Vagina (tissue), 2 donors: ENCODE data around the gene HDX. TPM values are rescaled to one million over a fixed set of nuclear protein-coding genes. Genes with fewer than 3 reads are reported as not detected.

Experiments used
- DNase-seq, 2 donors: peaks; one replicate each; pipeline ENCODE4 v3.0.0-alpha.2; 2017; ENCODE audit errors: extremely low spot score in 2 of 2
- H3K27ac ChIP-seq: fragments of 200-600 bp; sonication (generic); one replicate; pipeline ENCODE4 v1.5.1; 2019
- H3K27me3 ChIP-seq: fragments of 200-600 bp; sonication (generic); one replicate; pipeline ENCODE4 v1.5.1; 2019
- H3K36me3 ChIP-seq, 2 donors: fragments of 200-600 bp; sonication (generic); one replicate each; pipeline ENCODE4 v1.5.1; 2017 to 2019
- H3K4me1 ChIP-seq: fragments of 200-600 bp; sonication (generic); one replicate; pipeline ENCODE4 v1.5.1; 2019
- H3K4me3 ChIP-seq, 2 donors: fragments of 200-600 bp; sonication (generic); 1 replicate in 1 of 2; 2 replicates in 1 of 2; pipeline ENCODE4 v1.5.1; 2016 to 2019
- H3K9me3 ChIP-seq: fragments of 200-600 bp; sonication (generic); one replicate; pipeline ENCODE4 v1.5.1; 2019
- CTCF ChIP-seq, 3 experiments: fragments of 450-650 bp in 2 of 3; fragments of 200-600 bp in 1 of 3; sonication (generic) in 1 of 3; IDR thresholded peaks; one replicate each; pipeline ENCODE4 v1.5.1; 2017 to 2019; ENCODE audit warnings: antibody characterized with exemption in 3 of 3, mild to moderate bottlenecking in 2 of 3, moderate library complexity in 2 of 3
- POLR2A ChIP-seq, 2 donors: fragments of 450-650 bp; IDR thresholded peaks; one replicate each; pipeline ENCODE4 v1.6.1; 2017; ENCODE audit warnings: antibody characterized with exemption in 2 of 2, mild to moderate bottlenecking in 2 of 2, moderate library complexity in 2 of 2
- POLR2AphosphoS5 ChIP-seq, 2 donors: sonication (generic); formaldehyde crosslinking; IDR thresholded peaks; one replicate each; pipeline ENCODE4 v1.9.0; 2017; ENCODE audit warnings: antibody characterized with exemption in 2 of 2, mild to moderate bottlenecking in 2 of 2, low read depth in 1 of 2; ENCODE audit not compliant: insufficient read depth in 1 of 2
- intact Hi-C: fragments of 100-400 bp; cut with DNase I; formaldehyde crosslinking; loops from one replicate; pipeline ENCODE4 v1.15.1; 2023
- total RNA-seq: library from RNA; depleted of rRNA; stranded (reverse); fragments of >200 nt; gene quantifications from one replicate; pipeline ENCODE4 v1.2.3, GENCODE V29; 2016

HDX gene
- total RNA-seq, 1 donor from 2014 or later: 4.4 TPM

DNA sequence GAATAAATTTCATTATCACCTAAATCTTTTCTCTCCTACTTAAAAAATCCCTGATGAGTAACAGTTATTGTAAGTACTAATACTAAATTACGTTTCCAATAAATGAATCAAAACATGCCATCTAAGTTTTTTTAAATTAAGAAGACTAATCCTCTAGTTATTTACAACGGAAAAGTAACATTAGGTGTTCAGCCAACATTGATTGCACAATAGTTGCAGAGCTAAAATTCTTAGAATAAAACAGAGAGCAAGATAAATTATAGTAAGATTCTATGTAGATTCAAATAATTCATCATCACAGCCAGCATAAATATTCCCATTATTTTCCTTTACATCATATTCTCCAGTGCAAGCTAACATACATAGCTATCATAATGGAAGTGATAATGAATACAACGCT is 139.2 kb downstream of the HDX start:
- Histone ChIP-seq H3K4me1 (no peaks in the 10 kb centered on the region), H3K27me3 (no peaks in the 10 kb centered on the region), H3K4me3 (no peak overlapping the region), H3K36me3 (no peaks in the 10 kb centered on the region), H3K9me3 (no peaks in the 10 kb centered on the region), H3K27ac (peak overlapping the region; percentile 13)
- TF ChIP-seq POLR2AphosphoS5 (IDR thresholded peaks at IDR 0.05; ENCODE audit: insufficient read depth in 1 of 2, low read depth in 1 of 2): no peak
- TF ChIP-seq CTCF (IDR thresholded peaks at IDR 0.05): no peak
- no peak for TF ChIP-seq POLR2A (IDR thresholded peaks at IDR 0.05)
- no peak for DNase-seq
- intact Hi-C loops: no loop called here

DNA sequence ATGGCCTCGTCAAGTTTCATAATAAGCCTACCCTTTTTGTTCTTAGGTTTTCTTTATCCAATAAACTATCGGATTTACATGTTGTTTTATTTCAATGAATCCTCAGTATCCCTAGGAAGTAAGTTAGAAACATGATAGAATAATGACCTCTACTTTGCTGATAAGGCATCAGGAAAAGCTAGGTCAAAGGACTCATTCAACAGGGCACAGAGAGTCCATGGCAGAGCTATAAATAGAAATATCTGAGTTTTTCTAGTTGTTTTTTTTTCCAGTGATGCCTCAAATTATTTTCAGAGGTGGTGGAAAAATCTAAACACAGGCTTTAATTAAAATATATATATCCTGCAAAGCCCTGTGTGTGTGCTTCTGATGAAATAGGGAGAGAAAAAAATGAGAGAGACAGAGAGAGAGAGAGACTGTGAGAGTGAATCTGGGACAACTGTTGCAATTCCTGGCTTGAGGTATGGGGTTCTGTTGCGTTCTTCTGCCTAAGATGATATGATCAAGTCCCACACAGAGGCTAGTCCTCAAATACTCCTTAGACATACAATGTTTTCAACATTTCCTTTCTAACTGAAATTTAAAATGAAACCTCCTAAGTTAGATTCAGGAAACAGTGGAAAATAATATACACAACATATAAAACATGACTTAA is 139.9 kb downstream of the HDX start:
- TF ChIP-seq POLR2A (IDR thresholded peaks at IDR 0.05) (no peak), CTCF (IDR thresholded peaks at IDR 0.05) (no peak), POLR2AphosphoS5 (IDR thresholded peaks at IDR 0.05; ENCODE audit: insufficient read depth in 1 of 2, low read depth in 1 of 2) (no peak)
- Histone ChIP-seq H3K4me3 (no peak overlapping the region), H3K27ac (no peak overlapping the region), H3K27me3 (no peaks in the 10 kb centered on the region), H3K9me3 (no peaks in the 10 kb centered on the region), H3K36me3 (no peaks in the 10 kb centered on the region), H3K4me1 (no peaks in the 10 kb centered on the region)
- intact Hi-C loops: no loop called here
- DNase-seq: no peak

GRCh38 chrX:84358271-84358670 is 144.0 kb downstream of the HDX start:
- TF ChIP-seq CTCF (IDR thresholded peaks at IDR 0.05) (no peak), POLR2AphosphoS5 (IDR thresholded peaks at IDR 0.05; ENCODE audit: insufficient read depth in 1 of 2, low read depth in 1 of 2) (no peak), POLR2A (IDR thresholded peaks at IDR 0.05) (no peak)

DNA sequence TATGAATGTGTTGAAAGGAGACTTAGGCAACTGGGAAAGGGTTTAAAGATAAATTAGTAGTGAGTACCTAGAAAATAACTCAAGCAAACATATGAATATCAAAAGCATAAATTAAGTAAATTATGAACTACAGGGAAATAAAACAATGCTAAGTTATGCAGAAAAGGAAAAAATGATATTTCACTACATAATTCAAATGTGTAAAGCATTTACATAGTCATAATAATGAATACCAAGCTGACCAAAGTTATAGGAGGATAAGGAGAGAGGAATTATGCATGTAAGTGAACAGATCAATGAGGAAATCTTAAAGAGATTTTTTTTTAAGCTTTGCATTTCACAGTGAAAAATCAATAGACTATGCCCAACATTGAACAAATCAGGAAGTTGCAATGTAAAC is 145.0 kb downstream of the HDX start:
- intact Hi-C loops: no loop called here
- Histone ChIP-seq H3K4me3 (no peak overlapping the region), H3K36me3 (no peaks in the 10 kb centered on the region), H3K9me3 (no peaks in the 10 kb centered on the region), H3K27me3 (no peaks in the 10 kb centered on the region), H3K27ac (no peak overlapping the region), H3K4me1 (no peaks in the 10 kb centered on the region)
- TF ChIP-seq CTCF (IDR thresholded peaks at IDR 0.05) (no peak), POLR2A (IDR thresholded peaks at IDR 0.05) (no peak), POLR2AphosphoS5 (IDR thresholded peaks at IDR 0.05; ENCODE audit: insufficient read depth in 1 of 2, low read depth in 1 of 2) (no peak)
- DNase-seq: no peak

More at GRCh38 chrX:84358271-84358670, 144.0 kb downstream of the HDX start:
- no peak for DNase-seq
- no peaks in the 10 kb centered on the region for H3K36me3 ChIP-seq
- H3K27ac ChIP-seq: no peak overlapping the region
- no peaks in the 10 kb centered on the region for H3K9me3 ChIP-seq
- no peaks in the 10 kb centered on the region for H3K27me3 ChIP-seq
- intact Hi-C loops: no loop called here
- H3K4me1 ChIP-seq: no peaks in the 10 kb centered on the region
- H3K4me3 ChIP-seq: no peak overlapping the region

- Histone ChIP-seq H3K36me3 (no peaks in the 10 kb centered on the region), H3K27me3 (no peaks in the 10 kb centered on the region), H3K4me3 (no peak overlapping the region), H3K27ac (no peak overlapping the region), H3K9me3 (no peaks in the 10 kb centered on the region), H3K4me1 (no peaks in the 10 kb centered on the region)
- intact Hi-C loops: no loop called here
- no peak for TF ChIP-seq POLR2AphosphoS5 (IDR thresholded peaks at IDR 0.05; ENCODE audit: insufficient read depth in 1 of 2, low read depth in 1 of 2)
- no peak for TF ChIP-seq POLR2A (IDR thresholded peaks at IDR 0.05)
- TF ChIP-seq CTCF (IDR thresholded peaks at IDR 0.05): no peak
- no peak for DNase-seq
Measured at GRCh38 chrX:84340968-84341367, 161.3 kb downstream of the HDX start.
